Esophagus squamous epithelium (tissue), 4 donors: ENCODE data around the gene CD2.

ENCODE experiments used
- POLR2A ChIP-seq, 4 donors: fragments of 450-650 bp; IDR thresholded peaks; one replicate each; pipeline ENCODE4 v1.6.1; 2017; ENCODE audit warnings: antibody characterized with exemption in 4 of 4, mild to moderate bottlenecking in 4 of 4, moderate library complexity in 3 of 4
- TF ChIP-seq, protein P1 (sequence below), 6 experiments: fragments of 450-650 bp in 4 of 6; fragments of 200-600 bp in 2 of 6; sonication (generic) in 2 of 6; IDR thresholded peaks; one replicate each; pipeline ENCODE4 v1.5.1; 2016 to 2019; ENCODE audit warnings: antibody characterized with exemption in 6 of 6, mild to moderate bottlenecking in 4 of 6, moderate library complexity in 4 of 6

DNA sequence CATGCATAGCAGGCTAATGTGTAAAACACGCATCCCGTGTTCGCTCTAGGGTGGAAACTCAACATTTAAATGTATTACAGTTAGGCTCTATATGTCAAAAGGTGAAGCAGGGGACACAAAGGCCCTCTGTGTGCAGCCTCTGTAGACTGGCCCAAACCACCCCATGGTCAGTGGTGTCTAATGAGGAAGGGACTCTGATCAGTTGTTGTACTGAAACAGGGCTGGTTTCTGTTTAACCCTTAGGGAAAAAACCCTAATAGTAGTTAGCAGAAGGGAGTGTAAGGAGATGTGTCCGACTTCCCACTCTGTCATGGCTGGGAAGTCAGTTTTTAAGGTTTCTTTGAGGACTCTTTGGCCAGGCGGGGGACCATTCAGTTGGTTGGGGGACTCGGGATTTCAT, 21.5 kb upstream of the CD2 start:
- TF ChIP-seq, protein P1, sequence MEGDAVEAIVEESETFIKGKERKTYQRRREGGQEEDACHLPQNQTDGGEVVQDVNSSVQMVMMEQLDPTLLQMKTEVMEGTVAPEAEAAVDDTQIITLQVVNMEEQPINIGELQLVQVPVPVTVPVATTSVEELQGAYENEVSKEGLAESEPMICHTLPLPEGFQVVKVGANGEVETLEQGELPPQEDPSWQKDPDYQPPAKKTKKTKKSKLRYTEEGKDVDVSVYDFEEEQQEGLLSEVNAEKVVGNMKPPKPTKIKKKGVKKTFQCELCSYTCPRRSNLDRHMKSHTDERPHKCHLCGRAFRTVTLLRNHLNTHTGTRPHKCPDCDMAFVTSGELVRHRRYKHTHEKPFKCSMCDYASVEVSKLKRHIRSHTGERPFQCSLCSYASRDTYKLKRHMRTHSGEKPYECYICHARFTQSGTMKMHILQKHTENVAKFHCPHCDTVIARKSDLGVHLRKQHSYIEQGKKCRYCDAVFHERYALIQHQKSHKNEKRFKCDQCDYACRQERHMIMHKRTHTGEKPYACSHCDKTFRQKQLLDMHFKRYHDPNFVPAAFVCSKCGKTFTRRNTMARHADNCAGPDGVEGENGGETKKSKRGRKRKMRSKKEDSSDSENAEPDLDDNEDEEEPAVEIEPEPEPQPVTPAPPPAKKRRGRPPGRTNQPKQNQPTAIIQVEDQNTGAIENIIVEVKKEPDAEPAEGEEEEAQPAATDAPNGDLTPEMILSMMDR (IDR thresholded peaks at IDR 0.05): no peak
- TF ChIP-seq POLR2A (IDR thresholded peaks at IDR 0.05): no peak
